Neural cell (in vitro differentiated cells): ENCODE results near the gene PREX1. TPM values are rescaled to one million over a fixed set of nuclear protein-coding genes. Genes with fewer than 3 reads are reported as not detected.

Experiments used
- H2AFZ ChIP-seq: fragments of 200-600, 300-800 bp; sonication (generic), shearing (Covaris generic); 2 replicates; pipeline ENCODE4 v1.6.0; 2014; ENCODE audit warnings: low read depth, mild to moderate bottlenecking, antibody characterized with exemption, low read length, moderate library complexity
- H3F3A ChIP-seq: fragments of 200-600 bp; shearing (Covaris generic); 2 replicates; pipeline ENCODE4 v1.6.1; 2016; ENCODE audit warnings: mild to moderate bottlenecking, moderate library complexity, mixed read lengths, antibody characterized with exemption, low read length; ENCODE audit not compliant: insufficient read depth, poor library complexity, severe bottlenecking
- H3K27ac ChIP-seq: fragments of 200-600, 300-800 bp; sonication (generic), shearing (Covaris generic); 2 replicates; pipeline ENCODE4 v1.5.1; 2014; ENCODE audit warnings: mild to moderate bottlenecking, low read length, moderate library complexity
- H3K27me3 ChIP-seq: fragments of 300-800, 200-600 bp; sonication (generic), shearing (Covaris generic); 2 replicates; pipeline ENCODE4 v1.6.0; 2014; ENCODE audit warnings: mild to moderate bottlenecking, low read depth, low read length, moderate library complexity; ENCODE audit not compliant: insufficient read depth
- H3K36me3 ChIP-seq: fragments of 300-800, 200-600 bp; sonication (generic), shearing (Covaris generic); 2 replicates; pipeline ENCODE4 v1.5.1; 2014; ENCODE audit warnings: mild to moderate bottlenecking, antibody characterized with exemption, low read length, moderate library complexity; ENCODE audit not compliant: insufficient read depth
- H3K4me2 ChIP-seq: fragments of 300-800, 200-600 bp; sonication (generic), shearing (Covaris generic); 2 replicates; pipeline ENCODE4 v1.6.0; 2014; ENCODE audit warnings: mild to moderate bottlenecking, low read length
- H3K4me3 ChIP-seq: fragments of 300-800, 200-600 bp; sonication (generic), shearing (Covaris generic); 2 replicates; pipeline ENCODE4 v1.5.1; 2014; ENCODE audit warnings: mild to moderate bottlenecking, low read length, moderate library complexity
- H3K79me2 ChIP-seq: fragments of 200-600 bp; shearing (Covaris generic); replicated peaks from 2 replicates; pipeline ENCODE4 v1.6.0; 2014; ENCODE audit warnings: mild to moderate bottlenecking, low read length, moderate library complexity; ENCODE audit not compliant: insufficient read depth
- H3K9ac ChIP-seq: fragments of 300-800, 200-600 bp; sonication (generic), shearing (Covaris generic); 2 replicates; pipeline ENCODE4 v1.6.1; 2016; ENCODE audit warnings: mild to moderate bottlenecking, low read length, mixed read lengths
- H3K9me2 ChIP-seq: fragments of 200-600 bp; shearing (Covaris generic); 2 replicates; pipeline ENCODE4 v1.6.1; 2016; ENCODE audit warnings: mild to moderate bottlenecking, low read length, mixed read lengths; ENCODE audit not compliant: insufficient read depth
- H3K9me3 ChIP-seq: fragments of 200-600, 300-800 bp; sonication (generic), shearing (Covaris generic); 2 replicates; pipeline ENCODE4 v1.6.1; 2016; ENCODE audit warnings: mild to moderate bottlenecking, mixed run types, low read length, moderate library complexity, mixed read lengths
- H4K20me1 ChIP-seq: fragments of 200-600 bp; shearing (Covaris generic); 2 replicates; pipeline ENCODE4 v1.6.1; 2016; ENCODE audit warnings: mild to moderate bottlenecking, mixed run types; ENCODE audit not compliant: insufficient read depth
- CTCF ChIP-seq: fragments of 450-650 bp; IDR thresholded peaks from 2 replicates; pipeline ENCODE4 v1.5.1; 2014; ENCODE audit warnings: antibody characterized with exemption, mild to moderate bottlenecking, moderate library complexity; ENCODE audit not compliant: poor library complexity, severe bottlenecking
- EP300 ChIP-seq: fragments of 450-650 bp; conservative IDR thresholded peaks from 2 replicates; pipeline ENCODE4 v1.6.1; 2014; ENCODE audit warnings: antibody characterized with exemption, mild to moderate bottlenecking, moderate library complexity; ENCODE audit not compliant: poor library complexity, severe bottlenecking
- EZH2 ChIP-seq: fragments of 200-600, 300-800 bp; shearing (Covaris generic), sonication (generic); IDR thresholded peaks from 2 replicates; pipeline ENCODE4 v1.6.1; 2014; ENCODE audit warnings: antibody characterized with exemption, low read length, borderline replicate concordance, mild to moderate bottlenecking; ENCODE audit not compliant: insufficient read depth, poor library complexity, severe bottlenecking
- MXI1 ChIP-seq: fragments of 450-650 bp; conservative IDR thresholded peaks from 2 replicates; pipeline ENCODE4 v1.6.1; 2014; ENCODE audit warnings: antibody characterized with exemption, mild to moderate bottlenecking; ENCODE audit not compliant: poor library complexity, severe bottlenecking
- POLR2AphosphoS5 ChIP-seq: IDR thresholded peaks from 2 replicates; pipeline ENCODE4 v1.6.1; 2012
- RAD21 ChIP-seq: fragments of 450-650 bp; conservative IDR thresholded peaks from 2 replicates; pipeline ENCODE4 v1.6.1; 2014; ENCODE audit warnings: antibody characterized with exemption, mild to moderate bottlenecking, moderate library complexity
- SMC3 ChIP-seq: fragments of 450-650 bp; conservative IDR thresholded peaks from 2 replicates; pipeline ENCODE4 v1.6.1; 2014; ENCODE audit warnings: antibody characterized with exemption, mild to moderate bottlenecking, moderate library complexity; ENCODE audit not compliant: poor library complexity
- TAF1 ChIP-seq: IDR thresholded peaks from 2 replicates; pipeline ENCODE4 v1.6.1; 2012; ENCODE audit warnings: low read depth
- polyA plus RNA-seq: library from polyadenylated mRNA; depleted of rRNA; stranded (reverse); fragments of >200 nt; gene quantifications from 2 replicates; pipeline ENCODE4 v1.2.3, GENCODE V29; 2014
- TF ChIP-seq, protein P1 (sequence below): IDR thresholded peaks from 2 replicates; pipeline ENCODE4 v1.6.1; 2012; ENCODE audit warnings: borderline replicate concordance

Gene PREX1
- polyA plus RNA-seq, 1 donor from 2014 or later = 0.06 TPM

- Histone ChIP-seq H3K9me2 (no peaks in the 10 kb centered on the region), H3K36me3 (no peaks in the 10 kb centered on the region), H3K4me2 (no peak overlapping the region), H3K9ac (no peak overlapping the region), H3K27ac (no peak overlapping the region), H3K9me3 (no peaks in the 10 kb centered on the region), H3K27me3 (no peaks in the 10 kb centered on the region), H3F3A (no peaks in the 10 kb centered on the region), H3K4me3 (no peak overlapping the region), H4K20me1 (no peaks in the 10 kb centered on the region), H3K79me2 (no peaks in the 10 kb centered on the region), H2AFZ (no peak overlapping the region)
- TF ChIP-seq EZH2 (no peak), EP300 (no peak), CTCF (peak; percentile 98), MXI1 (peak; percentile 35), TAF1 (no peak), POLR2AphosphoS5 (no peak), SMC3 (peak; percentile 98), RAD21 (peak; percentile 99)
- TF ChIP-seq, protein P1, sequence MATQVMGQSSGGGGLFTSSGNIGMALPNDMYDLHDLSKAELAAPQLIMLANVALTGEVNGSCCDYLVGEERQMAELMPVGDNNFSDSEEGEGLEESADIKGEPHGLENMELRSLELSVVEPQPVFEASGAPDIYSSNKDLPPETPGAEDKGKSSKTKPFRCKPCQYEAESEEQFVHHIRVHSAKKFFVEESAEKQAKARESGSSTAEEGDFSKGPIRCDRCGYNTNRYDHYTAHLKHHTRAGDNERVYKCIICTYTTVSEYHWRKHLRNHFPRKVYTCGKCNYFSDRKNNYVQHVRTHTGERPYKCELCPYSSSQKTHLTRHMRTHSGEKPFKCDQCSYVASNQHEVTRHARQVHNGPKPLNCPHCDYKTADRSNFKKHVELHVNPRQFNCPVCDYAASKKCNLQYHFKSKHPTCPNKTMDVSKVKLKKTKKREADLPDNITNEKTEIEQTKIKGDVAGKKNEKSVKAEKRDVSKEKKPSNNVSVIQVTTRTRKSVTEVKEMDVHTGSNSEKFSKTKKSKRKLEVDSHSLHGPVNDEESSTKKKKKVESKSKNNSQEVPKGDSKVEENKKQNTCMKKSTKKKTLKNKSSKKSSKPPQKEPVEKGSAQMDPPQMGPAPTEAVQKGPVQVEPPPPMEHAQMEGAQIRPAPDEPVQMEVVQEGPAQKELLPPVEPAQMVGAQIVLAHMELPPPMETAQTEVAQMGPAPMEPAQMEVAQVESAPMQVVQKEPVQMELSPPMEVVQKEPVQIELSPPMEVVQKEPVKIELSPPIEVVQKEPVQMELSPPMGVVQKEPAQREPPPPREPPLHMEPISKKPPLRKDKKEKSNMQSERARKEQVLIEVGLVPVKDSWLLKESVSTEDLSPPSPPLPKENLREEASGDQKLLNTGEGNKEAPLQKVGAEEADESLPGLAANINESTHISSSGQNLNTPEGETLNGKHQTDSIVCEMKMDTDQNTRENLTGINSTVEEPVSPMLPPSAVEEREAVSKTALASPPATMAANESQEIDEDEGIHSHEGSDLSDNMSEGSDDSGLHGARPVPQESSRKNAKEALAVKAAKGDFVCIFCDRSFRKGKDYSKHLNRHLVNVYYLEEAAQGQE = no peak
These were observed 170.2 kb downstream of the PREX1 start for GRCh38 chr20:48657426-48658197.

- Histone ChIP-seq H3K36me3 (no peaks in the 10 kb centered on the region), H3K9me2 (no peaks in the 10 kb centered on the region), H3F3A (no peaks in the 10 kb centered on the region), H3K4me2 (no peak overlapping the region), H3K4me3 (no peak overlapping the region), H3K27ac (no peak overlapping the region), H3K27me3 (no peaks in the 10 kb centered on the region), H3K79me2 (no peaks in the 10 kb centered on the region), H4K20me1 (no peaks in the 10 kb centered on the region), H3K9me3 (no peaks in the 10 kb centered on the region), H3K9ac (no peak overlapping the region), H2AFZ (no peak overlapping the region)
- TF ChIP-seq POLR2AphosphoS5 = no peak
- no peak for TF ChIP-seq RAD21
- TF ChIP-seq MXI1 = no peak
- TF ChIP-seq EP300 = no peak
- no peak for TF ChIP-seq CTCF
- TF ChIP-seq, protein P1 = no peak
- TF ChIP-seq TAF1 = no peak
- no peak for TF ChIP-seq EZH2
These were observed 171.1 kb downstream of the PREX1 start for GRCh38 chr20:48656661-48657211.
